HepG2 (cell line): Measurements from ENCODE around the gene SMIM36. TPM values are rescaled to one million over a fixed set of nuclear protein-coding genes. Genes with fewer than 3 reads are reported as not detected.
A peak's percentile ranks its signal among the peaks of the same experiment; 100 is the strongest.

Source experiments
- ELK4 ChIP-seq: sonication (generic); formaldehyde crosslinking; IDR thresholded peaks from 2 replicates; pipeline ENCODE4 v1.9.0; 2021; ENCODE audit warnings: missing genetic modification reagents, borderline replicate concordance
- HHEX ChIP-seq: IDR thresholded peaks from 2 replicates; pipeline ENCODE4 v1.6.1; 2016; ENCODE audit warnings: control low read depth
- IRF1 ChIP-seq: sonication (generic); formaldehyde crosslinking; IDR thresholded peaks from 2 replicates; pipeline ENCODE4 v1.4.0; 2020; ENCODE audit warnings: low read depth, mild to moderate bottlenecking, missing genetic modification reagents
- JUND ChIP-seq: sonication (generic); formaldehyde crosslinking; IDR thresholded peaks from 2 replicates; pipeline ENCODE4 v1.8.0; 2022; ENCODE audit warnings: mild to moderate bottlenecking, missing genetic modification reagents
- MAFK ChIP-seq, 2 experiments: IDR thresholded peaks in 1 of 2; conservative IDR thresholded peaks in 1 of 2; 2 replicates each; pipeline ENCODE4 v1.6.1; 2011; ENCODE audit warnings: improper control_type of control experiment in 2 of 2, low read length in 2 of 2
- MTERF4 ChIP-seq: sonication (generic); formaldehyde crosslinking; IDR thresholded peaks from 2 replicates; pipeline ENCODE4 v1.8.0; 2023; ENCODE audit warnings: mild to moderate bottlenecking, missing genetic modification reagents
- MTF2 ChIP-seq: sonication (generic); formaldehyde crosslinking; IDR thresholded peaks from 2 replicates; pipeline ENCODE4 v1.5.0; 2020; ENCODE audit warnings: missing genetic modification reagents, borderline replicate concordance
- PITX1 ChIP-seq: sonication (generic); formaldehyde crosslinking; IDR thresholded peaks from 2 replicates; pipeline ENCODE4 v1.5.1; 2020; ENCODE audit warnings: mild to moderate bottlenecking, missing genetic modification reagents
- SNAPC2 ChIP-seq: sonication (generic); formaldehyde crosslinking; IDR thresholded peaks from 2 replicates; pipeline ENCODE4 v1.8.1; 2022; ENCODE audit warnings: mild to moderate bottlenecking, missing genetic modification reagents
- ZFP37 ChIP-seq: sonication (generic); formaldehyde crosslinking; IDR thresholded peaks from 2 replicates; pipeline ENCODE4 v1.4.0; 2020; ENCODE audit warnings: missing genetic modification reagents, borderline replicate concordance
- ZNF136 ChIP-seq: sonication (generic); formaldehyde crosslinking; IDR thresholded peaks from 2 replicates; pipeline ENCODE4 v1.8.1; 2022; ENCODE audit warnings: low read depth, mild to moderate bottlenecking, moderate library complexity, missing genetic modification reagents
- ZNF230 ChIP-seq: sonication (generic); formaldehyde crosslinking; IDR thresholded peaks from 2 replicates; pipeline ENCODE4 v1.4.0; 2020; ENCODE audit warnings: mild to moderate bottlenecking, missing genetic modification reagents
- ZNF251 ChIP-seq: sonication (generic); formaldehyde crosslinking; IDR thresholded peaks from 2 replicates; pipeline ENCODE4 v1.9.0; 2021; ENCODE audit warnings: mild to moderate bottlenecking, missing genetic modification reagents
- ZNF263 ChIP-seq: sonication (generic); formaldehyde crosslinking; IDR thresholded peaks from 2 replicates; pipeline ENCODE4 v1.4.0; 2020; ENCODE audit warnings: missing genetic modification reagents
- ZNF343 ChIP-seq: sonication (generic); formaldehyde crosslinking; IDR thresholded peaks from 2 replicates; pipeline ENCODE4 v1.4.0; 2020; ENCODE audit warnings: mild to moderate bottlenecking, missing genetic modification reagents
- ZNF350 ChIP-seq: sonication (generic); formaldehyde crosslinking; IDR thresholded peaks from 2 replicates; pipeline ENCODE4 v1.4.0; 2020; ENCODE audit warnings: mild to moderate bottlenecking, low read depth, missing genetic modification reagents, borderline replicate concordance
- ZNF407 ChIP-seq: sonication (generic); formaldehyde crosslinking; IDR thresholded peaks from one replicate; pipeline ENCODE4 v1.5.1; 2020; ENCODE audit warnings: mild to moderate bottlenecking, missing genetic modification reagents; ENCODE audit errors: not compliant biosample characterization
- ZNF451 ChIP-seq: sonication (generic); formaldehyde crosslinking; IDR thresholded peaks from 2 replicates; pipeline ENCODE4 v1.5.0; 2020; ENCODE audit warnings: mild to moderate bottlenecking, missing genetic modification reagents
- polyA plus RNA-seq, 8 experiments: library from polyadenylated mRNA; depleted of rRNA in 3 of 8; stranded (reverse) in 7 of 8; unstranded in 1 of 8; fragments of >200 nt; fragmentation: Illumina TruSeq in 4 of 8; extraction: Trizol in 4 of 8; gene quantifications; 2 replicates each; pipeline versions ENCODE4 v1.2.1 to v1.2.3, GENCODE V29; 2011 to 2016; ENCODE audit warnings: low read depth in 4 of 8, missing spikeins in 1 of 8, mixed read lengths in 1 of 8; ENCODE audit not compliant: insufficient read depth in 1 of 8
- total RNA-seq, 5 experiments: library from RNA; depleted of rRNA; stranded (reverse); fragments of >200 nt; fragmentation: Illumina TruSeq; extraction: Trizol; gene quantifications; 2 replicates each; pipeline ENCODE4 v1.2.3, GENCODE V29; 2016; ENCODE audit warnings: low read depth in 1 of 5

The SMIM36 gene
- total and polyA plus RNA-seq, 2 of the 13 experiments (the other 11 are each of a cell fraction or from before 2014, with no cell fraction given): not detected

DNA sequence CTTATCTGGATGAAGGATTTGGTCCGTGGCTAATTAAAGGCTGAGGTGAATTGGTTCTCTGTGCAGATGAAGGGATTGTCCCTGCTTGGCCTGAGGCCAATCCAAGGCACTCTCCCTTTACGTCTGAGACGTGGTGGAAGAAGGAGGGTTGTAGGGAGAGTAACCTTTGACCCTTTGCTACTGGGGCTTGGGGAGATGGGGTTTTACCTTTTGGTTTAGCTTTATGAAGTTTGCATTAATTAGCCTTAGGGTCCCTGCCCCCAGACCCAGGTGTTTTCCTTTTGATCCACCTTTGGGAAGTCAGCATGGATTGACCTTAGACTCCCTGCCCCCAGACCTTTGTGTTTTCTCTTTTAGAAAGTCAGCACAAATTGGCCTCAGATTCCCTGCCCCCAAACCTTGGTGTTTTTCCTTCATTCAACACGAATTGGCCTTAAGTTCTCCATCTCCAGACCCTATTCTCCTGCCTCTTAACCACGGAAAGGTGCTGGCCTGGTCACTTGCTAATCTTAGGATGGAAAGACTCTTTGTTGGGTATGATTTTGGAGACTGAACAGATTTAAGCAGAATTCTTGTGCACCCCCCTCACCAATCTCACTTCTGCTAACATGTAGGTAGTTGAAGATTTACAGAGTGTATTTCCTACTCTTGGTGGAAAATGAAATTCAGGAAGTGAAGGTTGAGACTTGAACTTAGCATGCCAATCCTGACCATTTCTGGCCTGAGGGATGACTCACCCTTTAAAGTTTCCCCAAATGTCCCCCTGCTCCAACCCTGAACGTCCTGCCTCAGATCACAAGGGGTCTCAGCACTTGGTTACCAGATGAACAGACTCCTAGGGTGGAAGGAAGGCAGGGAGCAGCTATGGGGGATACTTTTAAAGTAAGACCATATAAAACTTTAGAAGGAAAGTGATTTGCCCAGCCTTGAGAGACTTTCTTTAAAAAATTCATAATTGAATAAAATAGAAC is 66.5 kb downstream of the SMIM36 start (continued):
- peak; percentile 63; the same call in 1 of the 2 replicates for TF ChIP-seq PITX1 (CRISPR knock-in tag)
- TF ChIP-seq MAFK (conservative IDR thresholded peaks at IDR 0.05 in 1 of 2, IDR thresholded peaks at IDR 0.05 in 1 of 2; ENCODE audit: low read length in 2 of 2): peak; percentile 46 to 50; a peak in 2 of 4 replicates
- TF ChIP-seq ZNF230 (CRISPR knock-in tag): no peak
- TF ChIP-seq ZNF343 (CRISPR knock-in tag): no peak
- no peak for TF ChIP-seq IRF1 (CRISPR knock-in tag)
- TF ChIP-seq SNAPC2: no peak
- TF ChIP-seq ZNF451 (CRISPR knock-in tag): no peak
- no peak for TF ChIP-seq ZFP37 (CRISPR knock-in tag)
- TF ChIP-seq MTF2 (CRISPR knock-in tag): no peak
- TF ChIP-seq HHEX (CRISPR knock-in tag): no peak
- peak; percentile 94 for TF ChIP-seq JUND
- TF ChIP-seq ZNF136 (CRISPR knock-in tag): no peak
- TF ChIP-seq ZNF251 (CRISPR knock-in tag): no peak
- TF ChIP-seq ZNF350 (CRISPR knock-in tag): peak; percentile 77
- no peak for TF ChIP-seq ELK4 (CRISPR knock-in tag)
- TF ChIP-seq MTERF4 (CRISPR knock-in tag): no peak
- peak; percentile 77; the same call in 1 of the 2 replicates for TF ChIP-seq ZNF263 (CRISPR knock-in tag)
- peak; percentile 30 for TF ChIP-seq ZNF407 (CRISPR knock-in tag)
